ENCODE results near the gene DNAJC28. TPM values are rescaled to one million over a fixed set of nuclear protein-coding genes. Genes with fewer than 3 reads are reported as not detected.
A peak's percentile ranks its signal among the peaks of the same experiment; 100 is the strongest.

Gene DNAJC28
- total RNA-seq, 1 donor: 4.0 TPM

DNA sequence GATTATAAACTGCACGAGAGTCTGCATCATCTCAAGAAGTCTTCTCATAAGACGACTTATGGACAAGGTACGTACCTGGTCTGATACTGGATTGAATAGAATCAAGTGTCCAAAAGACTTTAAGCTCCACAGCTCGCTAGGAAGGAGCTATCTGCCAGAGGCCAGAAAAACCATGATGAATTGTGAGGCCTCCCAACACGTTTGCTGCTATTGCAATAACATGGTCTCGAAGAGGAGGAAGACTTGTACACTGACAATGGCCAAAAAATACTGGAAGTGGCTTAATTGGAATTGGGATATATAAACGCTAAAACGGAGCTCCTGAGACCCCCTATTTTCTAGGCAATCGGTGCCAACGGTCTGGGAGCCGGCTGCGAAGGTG is 534 bp downstream of the DNAJC28 start:
- Histone ChIP-seq H3K4me1 (ENCODE audit: insufficient read depth, low read length) (peaks cover 6% of the 10 kb centered on the region), H3K36me3 (ENCODE audit: insufficient read depth, low read length) (no peaks in the 10 kb centered on the region), H3K4me2 (ENCODE audit: insufficient read depth, low read length) (peak overlapping the region; percentile 100), H2AFZ (ENCODE audit: low read length) (peak overlapping the region; percentile 97), H3K79me2 (ENCODE audit: insufficient read depth, low read length) (no peaks in the 10 kb centered on the region), H4K20me1 (ENCODE audit: insufficient read depth, low read length) (no peaks in the 10 kb centered on the region), H3K27ac (ENCODE audit: low read depth, low read length) (peak overlapping the region; percentile 63), H3K9me3 (ENCODE audit: low read depth, low read length) (no peaks in the 10 kb centered on the region), H3K4me3 (ENCODE audit: insufficient read depth, low read length) (peak overlapping the region; percentile 94), H3K27me3 (ENCODE audit: insufficient read depth, low read length) (peaks cover 6% of the 10 kb centered on the region)
- TF ChIP-seq, protein P1, sequence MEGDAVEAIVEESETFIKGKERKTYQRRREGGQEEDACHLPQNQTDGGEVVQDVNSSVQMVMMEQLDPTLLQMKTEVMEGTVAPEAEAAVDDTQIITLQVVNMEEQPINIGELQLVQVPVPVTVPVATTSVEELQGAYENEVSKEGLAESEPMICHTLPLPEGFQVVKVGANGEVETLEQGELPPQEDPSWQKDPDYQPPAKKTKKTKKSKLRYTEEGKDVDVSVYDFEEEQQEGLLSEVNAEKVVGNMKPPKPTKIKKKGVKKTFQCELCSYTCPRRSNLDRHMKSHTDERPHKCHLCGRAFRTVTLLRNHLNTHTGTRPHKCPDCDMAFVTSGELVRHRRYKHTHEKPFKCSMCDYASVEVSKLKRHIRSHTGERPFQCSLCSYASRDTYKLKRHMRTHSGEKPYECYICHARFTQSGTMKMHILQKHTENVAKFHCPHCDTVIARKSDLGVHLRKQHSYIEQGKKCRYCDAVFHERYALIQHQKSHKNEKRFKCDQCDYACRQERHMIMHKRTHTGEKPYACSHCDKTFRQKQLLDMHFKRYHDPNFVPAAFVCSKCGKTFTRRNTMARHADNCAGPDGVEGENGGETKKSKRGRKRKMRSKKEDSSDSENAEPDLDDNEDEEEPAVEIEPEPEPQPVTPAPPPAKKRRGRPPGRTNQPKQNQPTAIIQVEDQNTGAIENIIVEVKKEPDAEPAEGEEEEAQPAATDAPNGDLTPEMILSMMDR (IDR thresholded peaks at IDR 0.05; ENCODE audit: extremely low read depth, low read depth, low read length): no peak
- DNase-seq (ENCODE audit: insufficient read length, low spot score, missing footprints): no peak

- Histone ChIP-seq H3K4me1 (ENCODE audit: insufficient read depth, low read length) (peaks cover 6% of the 10 kb centered on the region), H3K9me3 (ENCODE audit: low read depth, low read length) (no peaks in the 10 kb centered on the region), H3K27ac (ENCODE audit: low read depth, low read length) (no peak overlapping the region), H3K4me2 (ENCODE audit: insufficient read depth, low read length) (no peak overlapping the region), H2AFZ (ENCODE audit: low read length) (no peak overlapping the region), H3K27me3 (ENCODE audit: insufficient read depth, low read length) (no peaks in the 10 kb centered on the region), H3K79me2 (ENCODE audit: insufficient read depth, low read length) (no peaks in the 10 kb centered on the region), H4K20me1 (ENCODE audit: insufficient read depth, low read length) (no peaks in the 10 kb centered on the region), H3K36me3 (ENCODE audit: insufficient read depth, low read length) (no peaks in the 10 kb centered on the region), H3K4me3 (ENCODE audit: insufficient read depth, low read length) (no peak overlapping the region)
- TF ChIP-seq, protein P1 (IDR thresholded peaks at IDR 0.05; ENCODE audit: extremely low read depth, low read depth, low read length): no peak
- no peak for DNase-seq (ENCODE audit: insufficient read length, low spot score, missing footprints)
Measured at GRCh38 chr21:33488936-33489335, 2.6 kb downstream of the DNAJC28 start.

GRCh38 chr21:33487996-33488395 is 3.5 kb downstream of the DNAJC28 start:
- Histone ChIP-seq H3K79me2 (ENCODE audit: insufficient read depth, low read length) (no peaks in the 10 kb centered on the region), H3K27ac (ENCODE audit: low read depth, low read length) (no peak overlapping the region), H4K20me1 (ENCODE audit: insufficient read depth, low read length) (no peaks in the 10 kb centered on the region), H2AFZ (ENCODE audit: low read length) (no peak overlapping the region), H3K27me3 (ENCODE audit: insufficient read depth, low read length) (no peaks in the 10 kb centered on the region), H3K4me1 (ENCODE audit: insufficient read depth, low read length) (peaks cover 6% of the 10 kb centered on the region), H3K4me2 (ENCODE audit: insufficient read depth, low read length) (no peak overlapping the region), H3K4me3 (ENCODE audit: insufficient read depth, low read length) (no peak overlapping the region), H3K36me3 (ENCODE audit: insufficient read depth, low read length) (no peaks in the 10 kb centered on the region), H3K9me3 (ENCODE audit: low read depth, low read length) (no peaks in the 10 kb centered on the region)
- TF ChIP-seq, protein P1 (IDR thresholded peaks at IDR 0.05; ENCODE audit: extremely low read depth, low read depth, low read length): no peak
- DNase-seq (ENCODE audit: insufficient read length, low spot score, missing footprints): no peak

- Histone ChIP-seq H3K4me1 (ENCODE audit: insufficient read depth, low read length) (peaks cover 13% of the 10 kb centered on the region), H3K27me3 (ENCODE audit: insufficient read depth, low read length) (no peaks in the 10 kb centered on the region), H3K9me3 (ENCODE audit: low read depth, low read length) (no peaks in the 10 kb centered on the region), H3K27ac (ENCODE audit: low read depth, low read length) (no peak overlapping the region), H2AFZ (ENCODE audit: low read length) (no peak overlapping the region), H3K36me3 (ENCODE audit: insufficient read depth, low read length) (no peaks in the 10 kb centered on the region), H3K4me3 (ENCODE audit: insufficient read depth, low read length) (no peak overlapping the region), H4K20me1 (ENCODE audit: insufficient read depth, low read length) (peaks cover 4% of the 10 kb centered on the region), H3K4me2 (ENCODE audit: insufficient read depth, low read length) (no peak overlapping the region), H3K79me2 (ENCODE audit: insufficient read depth, low read length) (peaks cover 20% of the 10 kb centered on the region)
- TF ChIP-seq, protein P1 (IDR thresholded peaks at IDR 0.05; ENCODE audit: extremely low read depth, low read depth, low read length): no peak
- no peak for DNase-seq (ENCODE audit: insufficient read length, low spot score, missing footprints)
Measured at GRCh38 chr21:33481314-33481943, 10.1 kb downstream of the DNAJC28 start.

All from osteoblast (primary cell).